Liver (tissue), 3 donors: ENCODE results near the gene ABHD2.

Source experiments
- EGR1 ChIP-seq, 2 donors: IDR thresholded peaks; 2 replicates each; pipeline ENCODE4 v1.6.1; 2016 to 2018; ENCODE audit warnings: antibody characterized with exemption in 2 of 2, low read depth in 2 of 2
- GABPA ChIP-seq, 2 donors: IDR thresholded peaks in 1 of 2; conservative IDR thresholded peaks in 1 of 2; 2 replicates each; pipeline ENCODE4 v1.6.1; 2016; ENCODE audit warnings: antibody characterized with exemption in 2 of 2, mild to moderate bottlenecking in 1 of 2, moderate library complexity in 1 of 2
- MAX ChIP-seq: IDR thresholded peaks from 2 replicates; pipeline ENCODE4 v1.6.1; 2016; ENCODE audit warnings: antibody characterized with exemption
- RAD21 ChIP-seq, 2 donors: IDR thresholded peaks; 2 replicates each; pipeline ENCODE4 v1.6.1; 2016; ENCODE audit warnings: antibody characterized with exemption in 2 of 2, mild to moderate bottlenecking in 2 of 2
- TF ChIP-seq, protein P1 (sequence below): fragments of 150-350 bp; IDR thresholded peaks from 2 replicates; pipeline ENCODE4 v1.5.1; 2017; ENCODE audit warnings: improper control_type of control experiment, low read depth, low read length; ENCODE audit not compliant: missing input control
- TF ChIP-seq, protein P2 (sequence below): IDR thresholded peaks from 2 replicates; pipeline ENCODE4 v1.6.1; 2016; ENCODE audit warnings: antibody characterized with exemption
- donor health status: healthy.
- donor health status: healthy.

- TF ChIP-seq, protein P1, sequence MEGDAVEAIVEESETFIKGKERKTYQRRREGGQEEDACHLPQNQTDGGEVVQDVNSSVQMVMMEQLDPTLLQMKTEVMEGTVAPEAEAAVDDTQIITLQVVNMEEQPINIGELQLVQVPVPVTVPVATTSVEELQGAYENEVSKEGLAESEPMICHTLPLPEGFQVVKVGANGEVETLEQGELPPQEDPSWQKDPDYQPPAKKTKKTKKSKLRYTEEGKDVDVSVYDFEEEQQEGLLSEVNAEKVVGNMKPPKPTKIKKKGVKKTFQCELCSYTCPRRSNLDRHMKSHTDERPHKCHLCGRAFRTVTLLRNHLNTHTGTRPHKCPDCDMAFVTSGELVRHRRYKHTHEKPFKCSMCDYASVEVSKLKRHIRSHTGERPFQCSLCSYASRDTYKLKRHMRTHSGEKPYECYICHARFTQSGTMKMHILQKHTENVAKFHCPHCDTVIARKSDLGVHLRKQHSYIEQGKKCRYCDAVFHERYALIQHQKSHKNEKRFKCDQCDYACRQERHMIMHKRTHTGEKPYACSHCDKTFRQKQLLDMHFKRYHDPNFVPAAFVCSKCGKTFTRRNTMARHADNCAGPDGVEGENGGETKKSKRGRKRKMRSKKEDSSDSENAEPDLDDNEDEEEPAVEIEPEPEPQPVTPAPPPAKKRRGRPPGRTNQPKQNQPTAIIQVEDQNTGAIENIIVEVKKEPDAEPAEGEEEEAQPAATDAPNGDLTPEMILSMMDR: no peak
- TF ChIP-seq, protein P2, sequence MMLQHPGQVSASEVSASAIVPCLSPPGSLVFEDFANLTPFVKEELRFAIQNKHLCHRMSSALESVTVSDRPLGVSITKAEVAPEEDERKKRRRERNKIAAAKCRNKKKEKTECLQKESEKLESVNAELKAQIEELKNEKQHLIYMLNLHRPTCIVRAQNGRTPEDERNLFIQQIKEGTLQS: no peak
- no peak for TF ChIP-seq RAD21 (IDR thresholded peaks at IDR 0.05)
- no peak for TF ChIP-seq GABPA (IDR thresholded peaks at IDR 0.05 in 1 of 2, conservative IDR thresholded peaks at IDR 0.05 in 1 of 2)
- TF ChIP-seq EGR1 (IDR thresholded peaks at IDR 0.05; ENCODE audit: low read depth in 2 of 2): no peak
- no peak for TF ChIP-seq MAX
Measured at GRCh38 chr15:89211678-89212170, 123.5 kb downstream of the ABHD2 start.
